Erythroblast (primary cell): Measurements from ENCODE around the gene SKI.
A peak's percentile ranks its signal among the peaks of the same experiment; 100 is the strongest.

Experiments used
- DNase-seq, 2 experiments: peaks; one replicate each; lab custom pipeline; 2025; lab: John Stamatoyannopoulos, UW
- GATA1 ChIP-seq: IDR thresholded peaks from 2 replicates; pipeline ENCODE4 v1.6.1; 2011; ENCODE audit warnings: low read depth, mild to moderate bottlenecking, control low read depth, low read length, moderate library complexity
- POLR2A ChIP-seq: IDR thresholded peaks from 2 replicates; pipeline ENCODE4 v1.6.1; 2011; ENCODE audit warnings: mild to moderate bottlenecking, low read length

Gene SKI

GRCh38 chr1:2188336-2188735 is 39.8 kb upstream of the SKI start:
- no peak for TF ChIP-seq POLR2A
- no peak for TF ChIP-seq GATA1
- no peak for DNase-seq

DNA sequence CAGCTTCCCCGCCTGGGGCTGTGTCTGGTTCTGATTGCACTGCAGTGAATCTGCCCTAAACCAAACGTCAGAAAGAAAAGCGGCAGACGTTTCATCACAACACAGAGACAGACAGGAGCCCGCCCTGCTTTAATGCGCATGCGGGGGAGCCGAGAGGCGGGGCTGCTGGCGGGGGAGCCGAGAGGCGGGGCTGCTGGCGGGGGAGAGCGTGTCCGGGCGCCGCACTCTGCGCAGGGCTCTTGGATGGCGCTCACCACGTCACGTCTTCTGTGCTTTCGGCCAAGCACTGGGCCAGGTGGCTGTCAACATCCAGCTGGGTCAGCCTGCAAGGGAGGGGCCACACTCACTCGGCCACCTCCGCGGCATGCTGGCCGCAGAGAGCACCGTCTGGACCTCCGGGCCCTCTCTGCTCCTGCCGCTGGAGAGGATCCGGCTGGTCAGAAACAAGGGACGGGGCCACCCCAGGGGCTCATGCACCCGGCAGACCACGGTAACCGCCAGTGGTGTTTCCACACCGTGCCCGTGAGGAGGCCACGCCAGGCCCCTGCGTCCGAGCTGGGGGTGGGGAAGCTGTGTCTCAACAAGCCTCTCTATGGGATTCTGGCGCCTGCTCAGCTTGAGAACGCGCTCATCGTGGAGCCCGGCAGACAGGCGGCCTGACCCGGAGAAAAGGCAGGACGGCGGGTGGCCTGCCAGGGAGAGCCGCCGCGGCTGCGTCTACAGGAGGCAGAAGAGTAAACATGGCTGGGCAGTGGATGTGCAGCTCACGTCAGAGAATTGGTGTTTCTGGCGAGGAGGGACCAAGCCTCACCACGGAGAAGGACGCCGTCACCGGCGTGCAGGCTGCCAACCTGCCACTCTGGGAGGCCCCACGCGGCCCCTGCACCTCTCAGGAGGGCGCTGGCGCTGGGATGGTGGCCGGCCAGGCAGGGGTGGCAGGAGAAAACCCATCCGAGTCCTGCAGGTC is 38.4 kb upstream of the SKI start:
- peak; percentile 91 to 94 for DNase-seq
- TF ChIP-seq GATA1 (no peak), POLR2A (peak; percentile 46)

- DNase-seq = no peak
- TF ChIP-seq POLR2A (no peak), GATA1 (no peak)
These were observed 37.6 kb upstream of the SKI start for GRCh38 chr1:2190491-2190976.

GRCh38 chr1:2192031-2192995 is 35.8 kb upstream of the SKI start:
- no peak for DNase-seq
- no peak for TF ChIP-seq POLR2A
- TF ChIP-seq GATA1 = no peak

GRCh38 chr1:2193514-2194281 is 34.4 kb upstream of the SKI start:
- TF ChIP-seq POLR2A (no peak), GATA1 (no peak)
- DNase-seq = no peak

- TF ChIP-seq POLR2A (no peak), GATA1 (no peak)
- DNase-seq = peak; percentile 82 to 89
These were observed 33.7 kb upstream of the SKI start, which contains the start of gene FAAP20 for GRCh38 chr1:2194319-2194897. Gene FAAP20 (minus strand): TSS chr1:2194772. CDS start chr1:2194749, 23 bp downstream.

DNA sequence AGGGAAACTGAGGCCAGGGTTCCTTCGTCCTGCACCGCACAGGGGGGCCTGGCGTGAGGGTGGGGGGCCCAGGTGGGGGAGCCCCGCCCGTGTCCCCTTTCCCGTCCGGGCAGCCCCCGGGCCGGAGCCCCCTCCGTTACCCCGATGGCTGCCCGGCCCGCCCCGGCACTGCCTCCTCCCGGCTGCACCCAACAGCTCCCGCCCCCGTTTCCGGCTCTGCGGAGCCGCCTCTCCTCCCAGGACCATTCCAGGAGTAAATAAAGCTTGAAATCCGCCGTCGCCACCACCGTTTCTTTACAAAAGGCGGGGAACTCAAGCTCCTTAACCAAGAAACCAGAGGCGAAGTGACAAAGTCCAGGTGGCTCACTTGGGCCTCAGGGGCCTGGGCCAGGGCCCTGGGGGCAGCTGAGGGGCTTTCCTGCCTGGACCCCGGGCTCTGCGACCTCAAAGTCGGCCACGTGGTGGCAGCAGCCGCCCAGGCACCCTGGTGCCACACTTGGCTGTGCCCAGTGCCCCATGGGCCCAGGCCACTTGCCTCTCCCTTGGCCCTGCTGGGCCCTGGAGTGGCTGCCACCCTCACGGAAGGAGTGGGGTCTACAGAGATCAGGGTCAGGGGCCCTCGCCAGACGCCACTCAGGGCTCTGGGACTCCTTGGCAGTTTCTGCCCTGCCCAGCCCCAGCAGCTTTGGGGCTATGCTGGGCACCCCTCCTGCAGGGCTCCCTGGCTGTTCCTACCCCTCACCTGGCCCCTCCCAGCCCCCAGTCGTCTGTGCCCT is 33.0 kb upstream of the SKI start:
- TF ChIP-seq GATA1 (no peak), POLR2A (no peak)
- peak; percentile 85 to 89 for DNase-seq

GRCh38 chr1:2195785-2196184 is 32.3 kb upstream of the SKI start:
- DNase-seq = no peak
- no peak for TF ChIP-seq POLR2A
- TF ChIP-seq GATA1 = no peak

DNA sequence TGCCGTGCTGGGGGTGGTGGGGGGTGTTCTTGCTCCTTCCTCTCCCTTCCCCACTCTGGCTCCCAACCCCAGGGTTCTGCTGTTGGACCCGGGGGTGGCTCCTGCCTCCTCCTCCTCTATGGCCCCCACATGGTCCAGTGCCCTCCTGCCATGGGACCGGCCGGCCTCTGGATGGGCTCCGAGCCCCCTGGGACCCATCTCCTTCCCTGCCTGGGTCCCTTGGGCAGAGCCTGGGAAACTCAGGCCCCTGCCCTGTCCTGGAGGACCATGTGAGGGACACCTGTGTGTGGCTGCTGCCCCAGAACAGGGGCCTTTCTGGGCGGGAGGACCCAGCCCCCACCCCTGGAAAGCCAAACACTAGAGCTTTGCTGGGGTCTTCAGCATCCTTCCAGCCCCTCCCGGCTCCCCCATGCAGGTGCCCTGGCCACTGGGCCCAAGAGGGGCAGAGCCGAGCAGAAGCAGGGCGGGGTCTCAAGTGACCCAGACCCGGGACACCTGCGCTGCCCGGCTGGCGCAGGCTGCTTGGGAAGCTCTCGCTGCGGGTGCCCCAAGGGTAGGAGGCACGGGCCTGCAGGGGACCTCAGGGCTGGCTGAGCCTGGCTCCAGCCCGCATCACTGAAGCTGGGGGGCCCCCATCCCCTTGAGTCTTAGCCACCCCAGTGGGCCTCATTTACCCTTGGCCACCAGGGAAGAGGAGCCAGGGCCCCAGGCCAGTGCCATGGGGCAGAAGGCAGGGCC is 31.0 kb upstream of the SKI start:
- TF ChIP-seq GATA1 (no peak), POLR2A (no peak)
- DNase-seq = no peak

- peak; percentile 25 to 39 for DNase-seq
- TF ChIP-seq GATA1 (no peak), POLR2A (no peak)
These were observed 30.4 kb upstream of the SKI start for GRCh38 chr1:2197707-2198165.

DNA sequence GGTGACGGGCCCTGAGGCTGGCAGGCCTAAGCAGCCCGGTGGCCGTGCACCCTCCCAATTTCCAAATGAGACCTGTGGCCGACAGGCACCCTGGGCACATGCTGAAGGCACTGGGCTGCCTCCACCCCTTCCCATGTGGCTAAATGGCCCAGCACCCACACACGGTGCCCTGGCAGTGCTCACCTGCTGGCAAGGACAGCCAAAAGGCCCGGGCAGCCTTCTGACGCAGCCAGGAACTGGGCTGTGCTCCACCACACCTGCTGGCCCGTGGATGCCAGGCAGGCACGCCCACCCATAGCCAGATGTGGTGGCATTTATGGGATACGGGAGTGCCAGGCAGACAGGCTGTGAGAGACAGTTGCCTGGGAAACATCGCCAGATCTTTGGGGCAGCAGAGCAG is 29.5 kb upstream of the SKI start:
- DNase-seq = no peak
- no peak for TF ChIP-seq POLR2A
- TF ChIP-seq GATA1 = no peak

DNA sequence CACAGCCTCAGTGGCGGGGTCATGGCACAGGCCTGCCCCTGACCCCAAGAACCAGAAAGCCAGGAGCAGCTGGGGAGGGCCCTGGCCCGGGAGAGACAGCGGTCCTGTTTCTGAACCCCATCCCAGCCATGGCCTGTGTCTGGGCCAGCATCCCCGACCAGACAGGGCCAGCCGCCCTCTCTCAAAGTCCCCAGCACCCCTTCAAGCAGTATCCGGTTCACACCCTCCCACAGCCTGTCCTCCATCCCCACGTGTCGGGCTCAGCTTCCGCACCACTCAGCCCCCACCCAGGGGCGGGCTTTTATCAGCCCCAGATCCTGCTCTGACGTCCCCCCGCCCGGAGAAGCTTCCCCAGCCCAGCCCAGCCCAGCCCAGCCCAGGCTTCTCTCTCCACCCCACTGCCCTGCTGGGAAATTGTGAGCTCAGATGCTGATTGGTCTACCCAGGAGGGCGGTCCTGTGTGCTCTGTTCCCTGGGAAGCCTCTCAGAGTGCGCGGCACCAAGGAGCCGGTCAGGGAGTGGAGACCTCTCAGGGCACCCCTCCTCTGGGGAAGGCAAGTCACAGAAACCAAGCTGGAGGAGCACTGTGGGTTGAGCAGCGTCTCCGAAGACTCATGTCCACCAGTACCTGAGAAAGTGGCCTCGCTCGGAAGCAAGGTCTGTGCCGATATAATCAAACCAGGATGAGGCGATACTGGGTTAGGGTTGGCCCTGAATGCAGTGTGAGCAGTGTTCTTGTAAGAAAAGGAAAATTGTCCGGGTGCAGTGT is 28.9 kb upstream of the SKI start:
- DNase-seq = peak; percentile 90 to 92
- TF ChIP-seq GATA1 (no peak), POLR2A (peak; percentile 78)
